Measurements from ENCODE around the gene SEMA4C. TPM values are rescaled to one million over a fixed set of nuclear protein-coding genes. Genes with fewer than 3 reads are reported as not detected.

The SEMA4C gene
- polyA plus RNA-seq, 4 donors: 0.45 to 26.8 (median 11.2) TPM

DNA sequence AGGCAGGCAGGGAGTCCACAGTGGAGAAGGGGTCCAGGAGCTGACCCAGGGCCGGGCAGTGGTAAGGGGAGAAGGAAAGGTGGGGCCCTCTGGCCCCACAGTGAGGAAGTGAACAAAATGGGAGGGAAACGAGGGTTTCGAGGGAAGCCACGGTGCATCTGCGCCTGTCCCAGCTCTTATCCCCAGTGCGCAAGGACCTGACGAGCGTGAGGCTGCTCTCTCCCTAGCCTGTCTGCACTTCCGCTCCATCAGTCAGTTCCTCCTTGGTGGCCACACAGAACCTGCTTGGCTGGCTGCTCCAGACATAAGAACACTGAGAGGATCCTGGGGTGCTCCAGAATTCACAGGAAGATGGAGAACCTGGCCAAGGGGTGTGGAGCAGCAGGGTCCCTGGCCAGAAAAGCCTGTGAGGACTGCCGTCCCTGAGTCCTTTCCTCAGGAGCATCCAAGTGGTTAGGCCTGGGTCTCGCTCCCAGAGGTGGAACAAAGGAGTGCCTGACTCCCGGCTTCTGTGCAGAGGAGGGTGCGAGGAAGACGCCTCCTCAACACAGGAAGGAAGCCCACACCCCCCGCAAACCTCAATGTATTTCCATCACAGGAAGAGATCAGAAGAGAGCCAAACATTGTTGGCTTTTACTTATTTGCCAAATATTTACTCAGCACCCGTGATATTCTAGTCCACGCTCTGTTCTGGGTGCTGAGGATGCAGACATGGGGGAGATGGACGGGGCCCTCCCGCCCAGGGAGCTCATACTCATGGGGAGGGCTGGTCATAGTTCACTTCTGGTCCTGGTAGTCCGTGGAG lies 43.7 kb upstream of the SEMA4C start:
- no peak overlapping the region for H3K4me3 ChIP-seq (ENCODE audit: low read depth in 1 of 3, low read length in 3 of 3)
- H3K4me1 ChIP-seq (ENCODE audit: control insufficient read depth in 3 of 3, insufficient read depth in 2 of 3, low read depth in 1 of 3, low read length in 2 of 3): no peaks in the 10 kb centered on the region
- DNase-seq (peak in 1 of 2 donors; percentile 21), FAIRE-seq (no peak)
- 43 to 59% (median 58%) methylated on average over 20 of the region's 20 CpGs for WGBS, 3 donors
- H3K9me3 ChIP-seq (ENCODE audit: control insufficient read depth in 2 of 2, insufficient read depth in 1 of 2, low read depth in 1 of 2, low read length in 1 of 2): no peaks in the 10 kb centered on the region
- H3K36me3 ChIP-seq (ENCODE audit: control insufficient read depth in 3 of 3, insufficient read depth in 2 of 3, low read depth in 1 of 3, low read length in 3 of 3): no peaks in the 10 kb centered on the region
- no peak overlapping the region for H3K27ac ChIP-seq (ENCODE audit: low read depth in 1 of 3, low read length in 2 of 3)
- peaks cover 0 to 13% (median 0%) of the 10 kb centered on the region in 3 donors for H3K27me3 ChIP-seq (ENCODE audit: control insufficient read depth in 3 of 3, insufficient read depth in 3 of 3, low read length in 3 of 3)

- no peak overlapping the region for H3K27ac ChIP-seq (ENCODE audit: low read depth in 1 of 3, low read length in 2 of 3)
- H3K9me3 ChIP-seq (ENCODE audit: control insufficient read depth in 2 of 2, insufficient read depth in 1 of 2, low read depth in 1 of 2, low read length in 1 of 2): no peaks in the 10 kb centered on the region
- whole genome bisulfite sequencing, 3 donors: 47 to 64% (median 63%) methylated on average over 5 of the region's 5 CpGs
- DNase-seq (no peak), FAIRE-seq (no peak)
- no peak overlapping the region for H3K4me3 ChIP-seq (ENCODE audit: low read depth in 1 of 3, low read length in 3 of 3)
- no peaks in the 10 kb centered on the region for H3K36me3 ChIP-seq (ENCODE audit: control insufficient read depth in 3 of 3, insufficient read depth in 2 of 3, low read depth in 1 of 3, low read length in 3 of 3)
- no peaks in the 10 kb centered on the region for H3K4me1 ChIP-seq (ENCODE audit: control insufficient read depth in 3 of 3, insufficient read depth in 2 of 3, low read depth in 1 of 3, low read length in 2 of 3)
- H3K27me3 ChIP-seq (ENCODE audit: control insufficient read depth in 3 of 3, insufficient read depth in 3 of 3, low read length in 3 of 3): peaks cover 0 to 13% (median 0%) of the 10 kb centered on the region in 3 donors
These were observed 43.2 kb upstream of the SEMA4C start for GRCh38 chr2:96913117-96913397.

- WGBS, 3 donors: 69 to 76% (median 72%) methylated on average over 21 to 22 of the region's 22 CpGs
- Histone ChIP-seq H3K4me1 (ENCODE audit: control insufficient read depth in 3 of 3, insufficient read depth in 2 of 3, low read depth in 1 of 3, low read length in 2 of 3) (peaks cover 0 to 4% (median 0%) of the 10 kb centered on the region in 3 donors), H3K4me3 (ENCODE audit: low read depth in 1 of 3, low read length in 3 of 3) (no peak overlapping the region), H3K9me3 (ENCODE audit: control insufficient read depth in 2 of 2, insufficient read depth in 1 of 2, low read depth in 1 of 2, low read length in 1 of 2) (no peaks in the 10 kb centered on the region), H3K27me3 (ENCODE audit: control insufficient read depth in 3 of 3, insufficient read depth in 3 of 3, low read length in 3 of 3) (peaks cover 0 to 13% (median 0%) of the 10 kb centered on the region in 3 donors), H3K27ac (ENCODE audit: low read depth in 1 of 3, low read length in 2 of 3) (no peak overlapping the region), H3K36me3 (ENCODE audit: control insufficient read depth in 3 of 3, insufficient read depth in 2 of 3, low read depth in 1 of 3, low read length in 3 of 3) (no peaks in the 10 kb centered on the region)
- no peak for FAIRE-seq
- DNase-seq: no peak
These were observed 42.7 kb upstream of the SEMA4C start for GRCh38 chr2:96912346-96913116.

DNA sequence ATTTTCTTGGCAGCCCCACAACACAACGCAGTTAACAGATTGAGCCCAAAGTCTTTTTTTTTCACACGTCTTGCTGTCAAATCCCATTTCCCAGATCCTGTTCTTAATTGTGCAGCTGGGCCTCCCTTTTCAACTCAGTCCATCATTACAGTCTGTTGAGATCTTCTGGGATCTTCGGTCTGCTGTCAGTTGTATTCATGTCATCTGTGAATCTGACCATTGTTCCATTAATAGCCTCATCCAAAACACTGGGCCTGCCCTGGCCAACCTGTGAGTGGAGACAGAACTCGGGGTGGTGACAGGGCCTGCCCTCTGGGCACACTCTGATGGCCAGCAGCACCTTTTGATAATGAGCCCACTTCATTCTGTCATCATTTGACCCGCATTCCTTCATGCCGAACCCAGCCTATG lies 39.7 kb upstream of the SEMA4C start:
- Histone ChIP-seq H3K27ac (ENCODE audit: low read depth in 1 of 3, low read length in 2 of 3) (no peak overlapping the region), H3K27me3 (ENCODE audit: control insufficient read depth in 3 of 3, insufficient read depth in 3 of 3, low read length in 3 of 3) (peaks cover 0 to 10% (median 0%) of the 10 kb centered on the region in 3 donors), H3K4me3 (ENCODE audit: low read depth in 1 of 3, low read length in 3 of 3) (no peak overlapping the region), H3K36me3 (ENCODE audit: control insufficient read depth in 3 of 3, insufficient read depth in 2 of 3, low read depth in 1 of 3, low read length in 3 of 3) (no peaks in the 10 kb centered on the region), H3K4me1 (ENCODE audit: control insufficient read depth in 3 of 3, insufficient read depth in 2 of 3, low read depth in 1 of 3, low read length in 2 of 3) (peaks cover 0 to 12% (median 0%) of the 10 kb centered on the region in 3 donors), H3K9me3 (ENCODE audit: control insufficient read depth in 2 of 2, insufficient read depth in 1 of 2, low read depth in 1 of 2, low read length in 1 of 2) (no peaks in the 10 kb centered on the region)
- FAIRE-seq (no peak), DNase-seq (no peak)
- 79 to 80% (median 80%) methylated on average over 6 of the region's 6 CpGs for WGBS, 3 donors

GRCh38 chr2:96907115-96908041 lies 37.5 kb upstream of the SEMA4C start:
- Histone ChIP-seq H3K9me3 (ENCODE audit: control insufficient read depth in 2 of 2, insufficient read depth in 1 of 2, low read depth in 1 of 2, low read length in 1 of 2) (no peaks in the 10 kb centered on the region), H3K4me1 (ENCODE audit: control insufficient read depth in 3 of 3, insufficient read depth in 2 of 3, low read depth in 1 of 3, low read length in 2 of 3) (peaks cover 0 to 12% (median 0%) of the 10 kb centered on the region in 3 donors), H3K4me3 (ENCODE audit: low read depth in 1 of 3, low read length in 3 of 3) (no peak overlapping the region), H3K36me3 (ENCODE audit: control insufficient read depth in 3 of 3, insufficient read depth in 2 of 3, low read depth in 1 of 3, low read length in 3 of 3) (no peaks in the 10 kb centered on the region), H3K27ac (ENCODE audit: low read depth in 1 of 3, low read length in 2 of 3) (peak overlapping the region; percentile 5 to 80 (median 66)), H3K27me3 (ENCODE audit: control insufficient read depth in 3 of 3, insufficient read depth in 3 of 3, low read length in 3 of 3) (no peaks in the 10 kb centered on the region)
- DNase-seq (peak in 1 of 2 donors; percentile 27), FAIRE-seq (no peak)
- 63 to 78% (median 70%) methylated on average over 20 to 21 of the region's 21 CpGs for WGBS, 3 donors

DNA sequence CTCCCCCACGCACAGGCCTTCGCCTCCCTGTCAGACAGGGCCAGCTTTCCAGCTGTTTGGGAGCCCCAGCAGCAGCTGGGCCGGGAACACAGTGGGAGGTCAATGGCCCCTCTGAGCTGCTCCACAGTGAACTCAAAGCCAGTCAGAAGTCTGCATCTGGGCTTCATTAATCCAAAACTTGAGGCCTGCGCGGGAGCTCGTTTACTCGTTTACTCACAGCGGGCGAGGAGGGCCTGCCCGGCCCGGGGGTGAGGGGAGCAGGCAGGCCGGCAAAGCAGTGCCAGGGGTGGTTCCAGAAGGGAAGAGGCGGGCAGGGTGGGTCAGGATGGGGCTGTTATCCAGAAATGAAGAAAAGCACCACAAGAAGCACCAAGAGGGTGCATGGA lies 36.8 kb upstream of the SEMA4C start:
- 58 to 74% (median 70%) methylated on average over 13 of the region's 13 CpGs for WGBS, 3 donors
- no peak overlapping the region for H3K4me3 ChIP-seq (ENCODE audit: low read depth in 1 of 3, low read length in 3 of 3)
- peak overlapping the region; percentile 5 to 80 (median 66) for H3K27ac ChIP-seq (ENCODE audit: low read depth in 1 of 3, low read length in 2 of 3)

DNA sequence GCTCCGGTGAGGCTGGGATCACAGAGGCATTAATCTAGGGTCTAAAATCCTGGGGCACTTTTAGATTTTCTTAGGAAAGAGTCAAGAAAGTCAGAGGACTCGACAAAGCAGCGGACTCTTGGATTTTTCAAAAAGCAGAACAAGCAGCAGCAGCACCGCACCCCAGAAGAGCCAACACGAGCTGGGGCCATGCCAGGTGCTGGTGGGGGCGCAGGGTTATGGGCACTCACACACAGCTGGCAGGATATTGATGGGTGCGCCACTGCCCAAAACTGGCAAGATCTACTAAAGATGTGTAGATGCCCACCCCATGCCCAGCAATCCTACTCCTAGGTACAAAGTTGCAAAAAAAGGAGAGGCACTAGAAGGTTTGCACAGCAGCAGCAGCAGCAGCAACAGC lies 33.9 kb upstream of the SEMA4C start:
- no peak overlapping the region for H3K27ac ChIP-seq (ENCODE audit: low read depth in 1 of 3, low read length in 2 of 3)
- no peak for DNase-seq
- WGBS, 3 donors: 65 to 80% (median 77%) methylated on average over 7 of the region's 7 CpGs
- H3K4me1 ChIP-seq (ENCODE audit: control insufficient read depth in 3 of 3, insufficient read depth in 2 of 3, low read depth in 1 of 3, low read length in 2 of 3): peaks cover 0 to 12% (median 0%) of the 10 kb centered on the region in 3 donors
- H3K9me3 ChIP-seq (ENCODE audit: control insufficient read depth in 2 of 2, insufficient read depth in 1 of 2, low read depth in 1 of 2, low read length in 1 of 2): no peaks in the 10 kb centered on the region
- H3K27me3 ChIP-seq (ENCODE audit: control insufficient read depth in 3 of 3, insufficient read depth in 3 of 3, low read length in 3 of 3): no peaks in the 10 kb centered on the region
- no peak for FAIRE-seq
- no peaks in the 10 kb centered on the region for H3K36me3 ChIP-seq (ENCODE audit: control insufficient read depth in 3 of 3, insufficient read depth in 2 of 3, low read depth in 1 of 3, low read length in 3 of 3)
- H3K4me3 ChIP-seq (ENCODE audit: low read depth in 1 of 3, low read length in 3 of 3): no peak overlapping the region

More for the DNA sequence above, 36.8 kb upstream of the SEMA4C start:
- DNase-seq: peak in 1 of 2 donors; percentile 31
- no peaks in the 10 kb centered on the region for H3K27me3 ChIP-seq (ENCODE audit: control insufficient read depth in 3 of 3, insufficient read depth in 3 of 3, low read length in 3 of 3)
- no peaks in the 10 kb centered on the region for H3K36me3 ChIP-seq (ENCODE audit: control insufficient read depth in 3 of 3, insufficient read depth in 2 of 3, low read depth in 1 of 3, low read length in 3 of 3)
- no peak for FAIRE-seq
- no peaks in the 10 kb centered on the region for H3K9me3 ChIP-seq (ENCODE audit: control insufficient read depth in 2 of 2, insufficient read depth in 1 of 2, low read depth in 1 of 2, low read length in 1 of 2)
- H3K4me1 ChIP-seq (ENCODE audit: control insufficient read depth in 3 of 3, insufficient read depth in 2 of 3, low read depth in 1 of 3, low read length in 2 of 3): peaks cover 0 to 12% (median 0%) of the 10 kb centered on the region in 3 donors

DNA sequence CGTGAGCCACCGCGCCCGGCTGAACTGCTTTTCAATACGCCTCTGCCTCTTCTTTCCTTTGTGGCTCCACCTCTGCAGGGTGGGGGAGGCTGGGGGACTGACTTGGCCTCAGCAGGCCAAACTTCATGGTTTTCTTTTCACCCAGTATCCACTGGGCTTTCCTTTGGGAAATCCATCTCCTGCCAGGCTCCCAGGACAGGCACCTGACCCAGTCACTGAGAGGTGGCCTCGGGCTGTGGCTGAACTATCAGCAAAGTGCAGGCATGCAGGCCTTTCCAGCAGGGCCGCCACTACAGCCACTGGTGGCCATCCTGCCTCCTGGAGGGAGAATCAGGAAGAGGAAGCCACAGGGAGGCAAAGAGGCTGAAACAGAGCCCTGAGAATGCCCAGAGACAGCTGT lies 33.4 kb upstream of the SEMA4C start:
- H3K27me3 ChIP-seq (ENCODE audit: control insufficient read depth in 3 of 3, insufficient read depth in 3 of 3, low read length in 3 of 3): no peaks in the 10 kb centered on the region
- DNase-seq (no peak), FAIRE-seq (no peak)
- H3K4me3 ChIP-seq (ENCODE audit: low read depth in 1 of 3, low read length in 3 of 3): no peak overlapping the region
- WGBS, 3 donors: 83 to 86% (median 84%) methylated on average over 7 of the region's 7 CpGs
- H3K4me1 ChIP-seq (ENCODE audit: control insufficient read depth in 3 of 3, insufficient read depth in 2 of 3, low read depth in 1 of 3, low read length in 2 of 3): peaks cover 0 to 12% (median 0%) of the 10 kb centered on the region in 3 donors
- no peaks in the 10 kb centered on the region for H3K9me3 ChIP-seq (ENCODE audit: control insufficient read depth in 2 of 2, insufficient read depth in 1 of 2, low read depth in 1 of 2, low read length in 1 of 2)
- H3K27ac ChIP-seq (ENCODE audit: low read depth in 1 of 3, low read length in 2 of 3): no peak overlapping the region
- H3K36me3 ChIP-seq (ENCODE audit: control insufficient read depth in 3 of 3, insufficient read depth in 2 of 3, low read depth in 1 of 3, low read length in 3 of 3): no peaks in the 10 kb centered on the region

Data from small intestine (tissue), 7 donors.